Small intestine (tissue), 7 donors: Measurements from ENCODE around the gene ATP6V1C2. TPM values are rescaled to one million over a fixed set of nuclear protein-coding genes. Genes with fewer than 3 reads are reported as not detected.

ENCODE experiments used
- DNase-seq, 2 donors: peaks; one replicate each; pipeline versions ENCODE4 v3.0.0 to v3.0.0-alpha.2; 2013
- FAIRE-seq: peaks from 2 replicates; lab custom pipeline; 2012; peaks lifted over from hg19 to GRCh38; lab: Jason Lieb, UNC
- H3K27ac ChIP-seq, 3 donors: one replicate each; pipeline ENCODE4 v1.5.1; 2013; ENCODE audit warnings: low read length in 2 of 3, mild to moderate bottlenecking in 2 of 3, control low read depth in 1 of 3, inconsistent platforms in 1 of 3, low read depth in 1 of 3, moderate library complexity in 1 of 3
- H3K27me3 ChIP-seq, 3 donors: one replicate each; pipeline ENCODE4 v1.6.1; 2013; ENCODE audit warnings: low read length in 3 of 3, inconsistent platforms in 1 of 3; ENCODE audit not compliant: control insufficient read depth in 3 of 3, insufficient read depth in 3 of 3
- H3K36me3 ChIP-seq, 3 donors: one replicate each; pipeline ENCODE4 v1.6.1; 2013; ENCODE audit warnings: low read length in 3 of 3, inconsistent platforms in 1 of 3, low read depth in 1 of 3, mild to moderate bottlenecking in 1 of 3, moderate library complexity in 1 of 3; ENCODE audit not compliant: control insufficient read depth in 3 of 3, insufficient read depth in 2 of 3
- H3K4me1 ChIP-seq, 3 donors: one replicate each; pipeline ENCODE4 v1.6.1; 2013; ENCODE audit warnings: low read length in 2 of 3, inconsistent platforms in 1 of 3, low read depth in 1 of 3, mild to moderate bottlenecking in 1 of 3, moderate library complexity in 1 of 3; ENCODE audit not compliant: control insufficient read depth in 3 of 3, insufficient read depth in 2 of 3
- H3K4me3 ChIP-seq, 3 donors: one replicate each; pipeline ENCODE4 v1.5.1; 2013; ENCODE audit warnings: low read length in 3 of 3, control low read depth in 1 of 3, inconsistent platforms in 1 of 3, low read depth in 1 of 3, mild to moderate bottlenecking in 1 of 3, moderate library complexity in 1 of 3
- H3K9me3 ChIP-seq, 2 donors: one replicate each; pipeline ENCODE4 v1.6.1; 2013; ENCODE audit warnings: low read depth in 1 of 2, low read length in 1 of 2; ENCODE audit not compliant: control insufficient read depth in 2 of 2, insufficient read depth in 1 of 2
- WGBS, 3 donors: extraction: QIAGEN DNeasy Blood & Tissue Kit; methylation state at CpG; one replicate each; pipeline ENCODE4 v1.1.7; 2013; 5-methylcytosine and 5-hydroxymethylcytosine counted together
- polyA plus RNA-seq, 4 donors: library from polyadenylated mRNA; stranded (reverse) in 3 of 4; unstranded in 1 of 4; fragments of 200-250 nt in 3 of 4; fragments of 120-200 nt in 1 of 4; gene quantifications; one replicate each; pipeline versions ENCODE4 v1.2.1 to v1.2.3, GENCODE V29; 2013
- donor health status: healthy with polysubstance abuse.
- donor health status: control.
- donor health status: control.
- donor health status: Bipolar disorder and iron deficiency.
- donor health status: healthy.

The ATP6V1C2 gene
- polyA plus RNA-seq, 4 donors, result 0.22 to 3.6 (median 0.92) TPM

DNA sequence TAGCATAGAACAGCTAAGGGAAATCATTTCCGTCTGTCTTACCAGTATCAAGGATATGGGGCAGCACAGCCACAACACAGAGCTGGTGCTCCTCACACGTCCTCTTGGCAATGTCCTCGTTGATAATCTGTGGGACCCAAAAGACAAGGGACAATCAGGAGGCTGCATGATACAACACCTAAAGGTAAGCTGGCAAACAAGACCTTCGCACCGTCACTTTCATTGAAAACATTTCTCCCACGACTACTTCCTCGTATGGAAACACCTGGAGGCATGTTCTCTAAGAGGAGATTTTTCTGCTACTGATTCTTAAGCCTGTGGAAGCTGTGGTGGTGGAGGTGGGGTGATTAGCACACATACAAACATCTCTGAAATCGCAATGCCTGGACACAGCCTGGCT is 67.4 kb downstream of the ATP6V1C2 start:
- Histone ChIP-seq H3K4me3 (no peak overlapping the region), H3K4me1 (no peaks in the 10 kb centered on the region), H3K27ac (peak overlapping the region in 2 of 3 donors; percentile 26 to 37), H3K27me3 (no peaks in the 10 kb centered on the region), H3K9me3 (no peaks in the 10 kb centered on the region), H3K36me3 (peaks cover 10 to 68% (median 19%) of the 10 kb centered on the region in 3 donors)
- 17 to 62% (median 34%) methylated on average over 8 of the region's 8 CpGs for WGBS, 3 donors
- no peak for FAIRE-seq
- peak; percentile 76 to 78 for DNase-seq

DNA sequence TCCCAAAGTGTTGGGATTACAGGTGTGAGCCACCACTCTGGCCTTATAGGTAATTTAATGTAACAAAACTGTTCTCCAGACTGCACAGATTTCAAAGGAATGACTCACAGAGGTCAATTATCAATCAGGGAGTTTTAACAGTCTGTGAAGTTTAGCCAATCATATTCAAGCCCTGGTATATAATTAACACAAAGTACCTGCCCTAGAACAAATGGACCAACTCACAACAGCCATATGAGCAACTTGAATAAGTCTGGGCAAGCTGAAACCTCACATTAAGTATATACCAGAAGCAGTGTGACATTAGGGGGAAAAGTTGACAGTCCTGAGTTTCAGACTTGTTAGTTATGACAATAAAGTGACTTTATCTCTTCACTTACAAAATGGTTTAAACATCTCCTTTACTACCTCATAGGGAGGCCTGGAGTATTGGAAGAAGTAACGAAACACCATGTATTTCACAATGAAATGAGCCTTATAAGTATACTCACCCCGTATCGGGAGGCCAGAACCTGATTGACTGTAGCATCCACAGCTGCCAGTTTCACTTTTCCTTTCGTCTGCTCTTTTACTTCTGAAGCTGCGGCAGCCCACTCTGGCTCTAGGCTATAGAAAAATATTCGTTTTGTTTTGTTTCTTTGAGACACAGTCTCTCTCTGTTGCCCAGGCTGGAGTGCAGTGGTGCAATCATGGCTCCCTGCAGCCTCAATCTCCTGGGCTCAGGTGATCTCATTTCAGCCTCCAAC is 69.0 kb downstream of the ATP6V1C2 start:
- Histone ChIP-seq H3K4me3 (no peak overlapping the region), H3K27me3 (no peaks in the 10 kb centered on the region), H3K4me1 (peaks cover 0 to 2% (median 0%) of the 10 kb centered on the region in 3 donors), H3K9me3 (no peaks in the 10 kb centered on the region), H3K27ac (peak overlapping the region in 2 of 3 donors; percentile 15 to 64), H3K36me3 (peaks cover 6 to 69% (median 12%) of the 10 kb centered on the region in 3 donors)
- FAIRE-seq (no peak), DNase-seq (peak; percentile 30 to 86)
- WGBS, 3 donors, result 40 to 53% (median 45%) methylated on average over 6 of the region's 6 CpGs

DNA sequence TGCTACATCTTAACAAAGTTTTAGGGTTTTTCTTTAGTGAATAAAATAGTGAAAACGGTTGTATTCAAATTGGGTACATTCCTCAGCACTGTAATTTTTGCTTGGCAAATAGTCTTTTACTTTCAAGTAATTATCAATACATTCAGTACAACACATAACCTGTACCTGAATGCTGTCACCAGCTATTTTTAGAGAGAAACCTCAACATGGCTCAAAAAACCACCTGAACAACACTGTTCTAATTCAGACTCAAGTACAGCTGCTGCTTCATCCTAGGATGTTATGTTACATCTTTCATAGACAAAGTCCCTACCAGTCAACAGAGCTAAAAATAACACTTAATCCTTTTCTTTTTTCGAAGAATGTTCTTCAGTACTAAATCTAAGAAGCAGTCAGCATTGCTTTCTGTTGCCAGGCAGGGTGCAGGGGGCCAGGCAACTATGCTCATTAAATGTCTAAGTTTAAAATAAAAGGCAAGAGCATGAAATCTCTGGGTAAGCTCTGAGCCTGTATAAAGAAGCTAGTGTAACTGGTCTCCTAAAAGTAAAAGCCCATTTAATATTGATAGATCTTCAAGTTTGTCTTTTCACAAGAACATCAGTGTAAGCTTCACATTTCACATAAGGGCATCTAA is 70.7 kb downstream of the ATP6V1C2 start:
- FAIRE-seq, result no peak
- no peak overlapping the region for H3K27ac ChIP-seq

DNA sequence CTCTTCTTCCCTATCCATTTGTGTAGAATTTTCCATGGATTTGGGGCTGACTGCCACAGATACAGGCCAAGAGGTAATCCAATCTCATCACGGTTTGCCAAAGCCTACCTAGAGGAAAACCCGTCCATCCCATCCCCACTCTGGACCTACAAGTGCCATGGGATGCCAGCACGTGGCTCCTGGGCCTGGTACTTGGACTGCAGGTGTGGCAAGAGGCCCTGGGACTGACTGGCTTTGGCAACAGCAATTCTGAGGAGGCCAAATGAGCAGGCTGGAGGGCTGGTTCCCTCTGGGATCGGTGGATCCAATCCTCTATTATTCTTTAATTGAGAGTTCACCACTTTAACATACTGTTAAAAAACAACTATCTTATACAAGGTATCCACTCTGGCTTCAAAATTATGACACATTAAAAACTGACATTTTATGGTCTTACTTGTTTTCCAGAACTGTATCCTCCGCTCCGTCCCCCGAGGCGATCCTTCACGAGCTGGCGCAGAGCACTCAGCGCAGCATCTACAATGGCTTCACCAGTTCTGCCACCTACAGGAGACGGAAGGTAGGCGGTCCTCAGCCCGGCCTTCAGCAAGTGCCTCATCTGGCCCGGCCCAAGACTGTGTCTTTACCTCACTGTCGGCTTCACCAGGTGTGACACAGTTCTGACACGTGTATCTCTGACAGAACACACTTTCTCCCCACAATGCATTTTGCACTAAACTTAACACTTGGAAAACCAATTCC is 71.4 kb downstream of the ATP6V1C2 start:
- FAIRE-seq (no peak), DNase-seq (no peak)
- Histone ChIP-seq H3K4me3 (no peak overlapping the region), H3K27me3 (no peaks in the 10 kb centered on the region), H3K36me3 (peaks cover 3 to 56% (median 15%) of the 10 kb centered on the region in 3 donors), H3K9me3 (no peaks in the 10 kb centered on the region), H3K27ac (no peak overlapping the region), H3K4me1 (peaks cover 0 to 2% (median 0%) of the 10 kb centered on the region in 3 donors)
- WGBS, 3 donors, result 92 to 96% (median 93%) methylated on average over 17 of the region's 17 CpGs

More for the DNA sequence above, 70.7 kb downstream of the ATP6V1C2 start:
- DNase-seq, result no peak
- no peaks in the 10 kb centered on the region for H3K9me3 ChIP-seq
- peaks cover 0 to 2% (median 0%) of the 10 kb centered on the region in 3 donors for H3K4me1 ChIP-seq
- no peaks in the 10 kb centered on the region for H3K27me3 ChIP-seq
- H3K36me3 ChIP-seq, result peaks cover 5 to 61% (median 16%) of the 10 kb centered on the region in 3 donors
- H3K4me3 ChIP-seq, result no peak overlapping the region
- 57 to 77% (median 58%) methylated on average over 2 of the region's 2 CpGs for WGBS, 3 donors

DNA sequence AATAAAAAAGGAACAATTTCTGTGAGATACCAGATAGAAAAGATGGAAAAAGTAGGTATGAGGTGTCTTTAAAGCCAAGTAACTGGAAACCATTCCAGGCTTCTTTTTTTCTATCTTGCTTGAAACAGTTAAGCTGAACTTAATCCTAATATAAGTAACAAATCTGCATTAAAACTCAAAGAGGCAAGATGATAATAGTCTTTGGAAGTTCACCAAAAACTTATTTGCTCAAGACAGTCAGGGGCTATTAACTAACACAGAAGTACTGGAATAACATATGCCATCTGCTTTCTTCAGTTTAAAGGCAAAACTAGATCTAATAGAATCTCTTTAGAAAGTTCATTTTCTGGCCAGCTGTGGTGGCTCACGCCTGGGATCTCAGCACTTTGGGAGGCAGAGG is 72.4 kb downstream of the ATP6V1C2 start:
- Histone ChIP-seq H3K27ac (no peak overlapping the region), H3K4me1 (peaks cover 0 to 2% (median 0%) of the 10 kb centered on the region in 3 donors), H3K9me3 (no peaks in the 10 kb centered on the region), H3K4me3 (no peak overlapping the region), H3K36me3 (peaks cover 3 to 55% (median 16%) of the 10 kb centered on the region in 3 donors), H3K27me3 (no peaks in the 10 kb centered on the region)
- FAIRE-seq (no peak), DNase-seq (no peak)
- 78 to 88% (median 82%) methylated on average over 1 of the region's 1 CpG for WGBS, 3 donors

DNA sequence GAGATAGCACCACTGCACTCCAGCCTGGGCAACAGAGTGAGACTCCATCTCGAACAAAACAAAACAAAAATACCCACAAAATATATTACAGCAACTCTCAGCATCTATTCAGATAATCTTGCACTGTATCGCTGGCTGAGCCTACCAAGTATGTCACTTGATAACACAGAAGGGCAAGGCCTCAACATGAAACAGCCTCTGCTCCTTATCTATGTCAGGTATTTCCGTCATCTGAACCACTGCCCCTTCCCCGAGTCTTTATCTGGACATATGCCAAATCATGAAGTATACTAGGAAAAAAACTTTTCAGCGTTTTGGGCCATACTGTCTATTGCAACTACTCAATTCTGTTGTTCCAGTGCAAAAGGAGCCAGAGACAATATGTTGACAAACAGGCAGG is 73.4 kb downstream of the ATP6V1C2 start:
- FAIRE-seq, result no peak
- Histone ChIP-seq H3K9me3 (no peaks in the 10 kb centered on the region), H3K4me3 (no peak overlapping the region), H3K27ac (no peak overlapping the region), H3K36me3 (peaks cover 3 to 49% (median 19%) of the 10 kb centered on the region in 3 donors), H3K4me1 (peaks cover 0 to 2% (median 0%) of the 10 kb centered on the region in 3 donors), H3K27me3 (no peaks in the 10 kb centered on the region)
- 48 to 59% (median 54%) methylated on average over 5 of the region's 5 CpGs for WGBS, 3 donors
- no peak for DNase-seq

DNA sequence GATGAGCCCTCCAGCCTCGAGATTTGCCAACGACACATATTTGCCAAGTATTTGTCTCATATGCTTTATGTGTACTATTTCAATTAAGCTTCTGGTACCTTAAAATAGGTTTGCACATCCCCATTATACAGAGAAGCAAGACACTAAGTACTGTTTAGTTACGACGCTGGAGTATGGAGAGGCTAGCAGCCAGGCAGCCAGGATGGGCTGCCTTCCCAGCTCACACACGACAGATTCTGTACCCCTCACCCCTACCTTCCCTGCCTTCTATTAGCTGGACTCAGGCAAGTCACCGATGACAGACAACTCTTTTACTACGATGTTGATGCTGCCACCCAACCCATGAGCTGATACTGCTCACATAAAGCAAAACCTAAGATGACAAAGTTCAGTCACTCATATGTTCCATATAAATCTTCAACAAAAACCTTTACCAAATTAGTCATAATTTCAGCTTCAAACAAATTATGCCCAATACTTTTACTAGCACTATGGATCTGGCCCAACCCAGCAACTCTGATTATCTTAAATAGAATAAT is 74.1 kb downstream of the ATP6V1C2 start:
- H3K27me3 ChIP-seq, result no peaks in the 10 kb centered on the region
- FAIRE-seq (no peak), DNase-seq (no peak)
- H3K9me3 ChIP-seq, result no peaks in the 10 kb centered on the region
- peaks cover 3 to 47% (median 19%) of the 10 kb centered on the region in 3 donors for H3K36me3 ChIP-seq
- H3K27ac ChIP-seq, result no peak overlapping the region
- H3K4me3 ChIP-seq, result no peak overlapping the region
- H3K4me1 ChIP-seq, result peaks cover 0 to 2% (median 0%) of the 10 kb centered on the region in 3 donors
- 61 to 70% (median 66%) methylated on average over 7 of the region's 7 CpGs for WGBS, 3 donors

DNA sequence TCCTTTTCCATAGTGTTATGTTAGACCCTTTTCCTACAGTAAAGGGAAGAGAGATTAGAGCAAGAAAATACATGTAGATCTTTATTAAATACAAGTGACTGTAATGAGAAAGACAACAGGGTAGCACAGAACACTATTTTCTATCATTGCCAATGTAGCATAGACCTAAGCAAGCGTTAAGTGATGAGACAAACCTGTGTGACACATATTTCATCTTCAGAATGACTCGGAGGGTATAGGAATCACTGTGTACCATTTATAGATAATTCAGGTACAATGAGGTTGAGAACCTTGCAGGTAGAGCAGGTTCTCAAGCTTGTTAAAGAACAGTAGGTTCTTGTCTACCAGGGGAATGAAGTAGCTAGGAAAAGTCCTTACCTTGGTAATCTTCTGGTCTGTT is 75.3 kb downstream of the ATP6V1C2 start:
- DNase-seq (no peak), FAIRE-seq (no peak)
- H3K27ac ChIP-seq, result no peak overlapping the region
- H3K4me3 ChIP-seq, result no peak overlapping the region
- H3K9me3 ChIP-seq, result no peaks in the 10 kb centered on the region
- no peaks in the 10 kb centered on the region for H3K27me3 ChIP-seq
- H3K4me1 ChIP-seq, result peaks cover 0 to 2% (median 0%) of the 10 kb centered on the region in 3 donors
- WGBS, 3 donors, result 91% methylated on average over 2 of the region's 2 CpGs
- peaks cover 4 to 44% (median 23%) of the 10 kb centered on the region in 3 donors for H3K36me3 ChIP-seq
